DOHH2 (cell line): Measurements from ENCODE around the gene CFAP92.

ENCODE experiments used
- H3F3A ChIP-seq: fragments of 200-600 bp; sonication (generic), shearing (Covaris generic); 2 replicates; pipeline ENCODE4 v1.6.0; 2016; ENCODE audit warnings: antibody characterized with exemption, mild to moderate bottlenecking; ENCODE audit not compliant: control insufficient read depth, insufficient read depth
- H3K27ac ChIP-seq: fragments of 200-600 bp; sonication (generic); 2 replicates; pipeline ENCODE4 v1.5.1; 2014; ENCODE audit warnings: low read depth, mild to moderate bottlenecking, low read length, moderate library complexity
- H3K27me3 ChIP-seq: fragments of 200-600 bp; sonication (generic); 2 replicates; pipeline ENCODE4 v1.6.1; 2014; ENCODE audit warnings: mild to moderate bottlenecking, low read length, mixed read lengths; ENCODE audit not compliant: control insufficient read depth
- H3K36me3 ChIP-seq: fragments of 200-600 bp; sonication (generic); 2 replicates; pipeline ENCODE4 v1.6.1; 2014; ENCODE audit warnings: mild to moderate bottlenecking, low read length, moderate library complexity, mixed read lengths; ENCODE audit not compliant: control insufficient read depth
- H3K4me1 ChIP-seq: fragments of 200-600 bp; sonication (generic); 2 replicates; pipeline ENCODE4 v1.6.1; 2014; ENCODE audit warnings: mild to moderate bottlenecking, low read length, mixed read lengths; ENCODE audit not compliant: control insufficient read depth
- H3K4me2 ChIP-seq: fragments of 200-600 bp; sonication (generic); 2 replicates; pipeline ENCODE4 v1.6.0; 2014; ENCODE audit warnings: mild to moderate bottlenecking, low read length, moderate library complexity
- H3K4me3 ChIP-seq: fragments of 200-600 bp; sonication (generic); 2 replicates; pipeline ENCODE4 v1.5.1; 2014; ENCODE audit warnings: mild to moderate bottlenecking, low read length, mixed read lengths
- H3K79me2 ChIP-seq: fragments of 200-600 bp; sonication (generic); 2 replicates; pipeline ENCODE4 v1.6.1; 2014; ENCODE audit warnings: mild to moderate bottlenecking, low read length, mixed read lengths; ENCODE audit not compliant: control insufficient read depth
- H3K9me2 ChIP-seq: fragments of 200-600 bp; sonication (generic); replicated peaks from 2 replicates; pipeline ENCODE4 v1.6.1; 2014; ENCODE audit warnings: mild to moderate bottlenecking, low read length, mixed read lengths; ENCODE audit not compliant: control insufficient read depth
- H3K9me3 ChIP-seq: fragments of 200-600 bp; sonication (generic); 2 replicates; pipeline ENCODE4 v1.6.1; 2014; ENCODE audit warnings: antibody characterized with exemption, low read length, mixed read lengths; ENCODE audit not compliant: control insufficient read depth, insufficient read depth
- H4K20me1 ChIP-seq: fragments of 200-600 bp; sonication (generic); 2 replicates; pipeline ENCODE4 v1.6.0; 2014; ENCODE audit warnings: low read depth, mild to moderate bottlenecking, antibody characterized with exemption, low read length, moderate library complexity; ENCODE audit not compliant: control insufficient read depth, insufficient read depth
- EZH2phosphoT487 ChIP-seq: fragments of 200-600 bp; sonication (generic); IDR thresholded peaks from 2 replicates; pipeline ENCODE4 v1.6.1; 2017; ENCODE audit warnings: borderline replicate concordance, mild to moderate bottlenecking, antibody characterized with exemption, low read length, moderate library complexity, mixed read lengths
- TF ChIP-seq, protein P1 (sequence below): fragments of 200-600 bp; sonication (generic); IDR thresholded peaks from one replicate; pipeline ENCODE4 v1.5.1; 2014; ENCODE audit warnings: antibody characterized with exemption, mild to moderate bottlenecking, low read depth, low read length; ENCODE audit not compliant: poor library complexity, severe bottlenecking

CFAP92 gene

GRCh38 chr3:128983293-128984069, 10.4 kb downstream of the CFAP92 start:
- H3K36me3 ChIP-seq: no peaks in the 10 kb centered on the region
- no peaks in the 10 kb centered on the region for H3K9me3 ChIP-seq
- no peak overlapping the region for H3K27ac ChIP-seq
- no peaks in the 10 kb centered on the region for H3F3A ChIP-seq
- H3K4me2 ChIP-seq: no peak overlapping the region
- no peaks in the 10 kb centered on the region for H3K9me2 ChIP-seq
- no peaks in the 10 kb centered on the region for H3K4me1 ChIP-seq
- TF ChIP-seq, protein P1, sequence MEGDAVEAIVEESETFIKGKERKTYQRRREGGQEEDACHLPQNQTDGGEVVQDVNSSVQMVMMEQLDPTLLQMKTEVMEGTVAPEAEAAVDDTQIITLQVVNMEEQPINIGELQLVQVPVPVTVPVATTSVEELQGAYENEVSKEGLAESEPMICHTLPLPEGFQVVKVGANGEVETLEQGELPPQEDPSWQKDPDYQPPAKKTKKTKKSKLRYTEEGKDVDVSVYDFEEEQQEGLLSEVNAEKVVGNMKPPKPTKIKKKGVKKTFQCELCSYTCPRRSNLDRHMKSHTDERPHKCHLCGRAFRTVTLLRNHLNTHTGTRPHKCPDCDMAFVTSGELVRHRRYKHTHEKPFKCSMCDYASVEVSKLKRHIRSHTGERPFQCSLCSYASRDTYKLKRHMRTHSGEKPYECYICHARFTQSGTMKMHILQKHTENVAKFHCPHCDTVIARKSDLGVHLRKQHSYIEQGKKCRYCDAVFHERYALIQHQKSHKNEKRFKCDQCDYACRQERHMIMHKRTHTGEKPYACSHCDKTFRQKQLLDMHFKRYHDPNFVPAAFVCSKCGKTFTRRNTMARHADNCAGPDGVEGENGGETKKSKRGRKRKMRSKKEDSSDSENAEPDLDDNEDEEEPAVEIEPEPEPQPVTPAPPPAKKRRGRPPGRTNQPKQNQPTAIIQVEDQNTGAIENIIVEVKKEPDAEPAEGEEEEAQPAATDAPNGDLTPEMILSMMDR: no peak
- TF ChIP-seq EZH2phosphoT487: no peak
- H4K20me1 ChIP-seq: no peaks in the 10 kb centered on the region
- H3K27me3 ChIP-seq: no peaks in the 10 kb centered on the region; the same call in 1 of the 2 replicates
- H3K79me2 ChIP-seq: no peaks in the 10 kb centered on the region
- no peak overlapping the region for H3K4me3 ChIP-seq

DNA sequence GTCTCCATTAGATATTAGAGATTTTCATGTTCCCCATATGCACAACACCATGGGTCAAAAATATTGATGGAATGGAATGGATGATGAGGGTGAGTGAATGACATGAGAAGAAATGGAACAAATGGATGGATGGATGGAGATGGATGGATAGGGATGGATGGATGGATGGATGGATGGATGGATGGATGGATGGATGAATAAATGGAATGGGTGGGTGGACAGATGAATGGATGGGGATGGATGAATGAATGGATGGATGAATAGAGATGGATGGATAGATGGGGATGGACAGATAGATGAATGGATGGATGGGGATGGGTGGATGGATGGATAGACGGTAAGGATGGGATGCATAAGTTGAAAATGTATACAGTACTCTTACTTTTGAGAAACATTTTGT, 18.6 kb downstream of the CFAP92 start:
- Histone ChIP-seq H3K27ac (no peak overlapping the region), H3K9me2 (no peaks in the 10 kb centered on the region)

DNA sequence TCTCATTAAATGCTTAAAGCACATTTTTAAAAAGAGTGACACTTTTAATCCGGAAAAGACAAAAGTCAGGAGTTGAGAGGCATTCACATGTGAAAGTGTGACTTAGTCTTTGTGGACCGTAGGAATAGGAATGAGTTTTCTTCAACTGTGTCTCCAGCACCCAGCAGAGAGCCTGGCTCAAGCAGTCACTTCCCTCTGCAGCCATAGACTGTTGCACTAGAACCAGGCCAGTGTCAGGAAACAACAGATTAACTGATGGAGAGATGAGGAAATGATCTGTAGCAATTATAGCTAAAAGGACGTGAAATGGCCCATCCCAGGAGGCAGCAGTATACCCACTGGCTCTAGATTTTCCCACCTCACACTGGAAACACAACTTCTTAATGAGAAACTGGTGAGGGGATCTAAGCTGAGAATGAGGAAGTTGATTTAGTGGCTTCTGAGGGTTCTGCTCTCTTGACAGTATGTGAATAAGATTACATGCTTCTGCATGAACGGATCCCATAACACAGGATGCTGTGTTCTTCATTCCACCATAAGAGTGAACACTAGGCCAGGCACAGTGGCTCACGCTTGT, 19.8 kb downstream of the CFAP92 start:
- Histone ChIP-seq H3K79me2 (no peaks in the 10 kb centered on the region), H4K20me1 (no peaks in the 10 kb centered on the region), H3K27ac (no peak overlapping the region), H3K4me1 (peaks cover 4% of the 10 kb centered on the region; the same call in 1 of the 2 replicates), H3K9me3 (no peaks in the 10 kb centered on the region), H3F3A (no peaks in the 10 kb centered on the region), H3K9me2 (no peaks in the 10 kb centered on the region), H3K27me3 (peaks cover 14% of the 10 kb centered on the region), H3K4me3 (no peak overlapping the region), H3K4me2 (no peak overlapping the region), H3K36me3 (no peaks in the 10 kb centered on the region)
- no peak for TF ChIP-seq EZH2phosphoT487
- TF ChIP-seq, protein P1: no peak

More for the DNA sequence above, 18.6 kb downstream of the CFAP92 start:
- Histone ChIP-seq H3K9me3 (no peaks in the 10 kb centered on the region), H3K4me3 (no peak overlapping the region), H3F3A (no peaks in the 10 kb centered on the region), H3K4me1 (peaks cover 4% of the 10 kb centered on the region; the same call in 1 of the 2 replicates), H3K36me3 (no peaks in the 10 kb centered on the region), H3K27me3 (peaks cover 9% of the 10 kb centered on the region; the same call in 1 of the 2 replicates), H4K20me1 (no peaks in the 10 kb centered on the region), H3K4me2 (no peak overlapping the region), H3K79me2 (no peaks in the 10 kb centered on the region)
- TF ChIP-seq EZH2phosphoT487: no peak
- TF ChIP-seq, protein P1: no peak
